ENCODE data around the gene IL1RAPL2.
"Not testable (repeated sequence)": the region's sequence is repeated elsewhere in the genome, so short reads cannot be mapped to it uniquely, and the experiment has no call there.

The IL1RAPL2 gene

DNA sequence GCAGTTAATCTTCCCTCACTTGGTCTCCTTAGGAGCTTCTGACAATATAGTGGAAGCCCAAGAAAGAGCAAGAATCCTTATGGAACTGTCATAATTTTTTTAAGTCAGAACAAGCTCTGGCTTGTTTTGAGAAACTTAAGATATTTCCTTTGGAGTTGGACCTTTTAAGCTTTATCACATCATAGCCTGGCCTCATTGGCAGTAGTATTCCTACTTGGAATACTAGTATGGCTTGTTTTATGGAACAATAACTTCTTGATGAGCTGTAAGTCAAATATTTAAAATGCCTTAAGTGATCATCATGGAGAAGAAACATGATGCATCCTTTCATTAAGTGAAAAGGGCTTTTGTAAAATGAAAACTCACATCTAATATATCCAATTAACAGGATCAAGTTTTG lies 1178.3 kb downstream of the IL1RAPL2 start:
- DNase-seq, result no peak

DNA sequence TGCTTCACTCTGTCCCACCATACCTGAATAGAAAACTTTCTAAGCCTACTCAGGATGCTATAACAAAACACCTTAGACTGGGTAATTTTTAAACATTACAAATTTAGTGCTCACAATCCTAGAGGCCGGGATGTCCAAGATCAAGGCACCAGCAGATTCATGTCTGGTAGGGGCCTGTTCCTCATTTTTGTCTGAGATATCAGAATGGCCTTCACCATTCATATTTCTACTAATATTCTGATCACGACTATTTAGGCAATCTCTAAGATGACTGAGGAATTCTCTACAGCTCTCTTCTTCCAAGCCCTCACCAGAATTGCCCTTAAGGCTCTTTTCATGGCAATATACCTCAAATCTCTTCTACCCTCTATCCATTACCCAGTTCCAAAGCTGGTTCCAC lies 1178.9 kb downstream of the IL1RAPL2 start:
- DNase-seq, result no peak

DNA sequence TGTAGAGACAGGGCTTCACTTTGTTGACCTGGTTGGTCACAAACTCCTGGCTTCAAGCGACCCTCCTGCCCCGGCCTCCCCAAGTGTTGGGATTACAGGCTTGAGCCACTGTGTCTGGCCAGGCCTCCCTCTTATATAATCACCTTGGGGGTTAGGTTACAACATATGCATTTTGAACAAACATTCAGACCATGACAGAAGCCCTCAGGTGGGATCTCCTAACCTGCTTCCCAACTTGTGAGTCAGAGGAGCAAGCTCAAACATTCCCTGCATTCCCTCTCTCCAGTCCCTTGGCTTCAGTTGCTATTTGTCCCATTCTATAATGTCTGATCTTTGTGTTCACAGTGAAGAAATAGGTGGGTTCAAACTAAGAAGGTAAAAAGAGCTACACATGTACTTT lies 1179.9 kb downstream of the IL1RAPL2 start:
- DNase-seq, result no peak

DNA sequence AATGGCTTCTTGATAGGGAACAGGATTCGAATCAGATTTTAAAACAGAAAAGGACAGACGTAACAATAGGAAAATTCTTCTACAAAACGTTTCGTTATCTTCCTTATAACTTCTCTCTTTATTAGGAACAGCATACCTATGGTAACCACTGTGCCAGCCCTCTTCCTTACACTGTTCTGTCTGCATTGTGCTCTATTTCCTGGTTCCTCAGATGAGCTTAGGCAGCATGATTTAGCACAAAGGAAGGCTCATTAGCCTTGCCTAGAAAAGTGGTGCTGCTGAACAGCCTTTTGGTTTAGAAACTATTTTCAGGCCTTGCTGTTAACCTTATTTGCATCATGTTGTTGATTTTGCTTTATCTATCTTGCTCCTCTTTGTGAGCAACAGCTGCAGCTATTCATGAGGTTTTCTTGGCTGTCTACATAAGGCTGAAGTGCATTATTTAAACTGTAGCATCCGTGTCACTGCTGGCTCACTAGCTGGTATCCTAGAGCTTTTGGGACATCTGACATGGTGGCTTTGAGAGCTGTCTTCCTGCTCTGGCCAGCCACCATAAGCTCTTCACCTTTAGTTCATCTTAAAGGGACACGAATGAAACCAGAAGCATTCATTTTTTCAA lies 1186.4 kb downstream of the IL1RAPL2 start:
- DNase-seq, result no peak

DNA sequence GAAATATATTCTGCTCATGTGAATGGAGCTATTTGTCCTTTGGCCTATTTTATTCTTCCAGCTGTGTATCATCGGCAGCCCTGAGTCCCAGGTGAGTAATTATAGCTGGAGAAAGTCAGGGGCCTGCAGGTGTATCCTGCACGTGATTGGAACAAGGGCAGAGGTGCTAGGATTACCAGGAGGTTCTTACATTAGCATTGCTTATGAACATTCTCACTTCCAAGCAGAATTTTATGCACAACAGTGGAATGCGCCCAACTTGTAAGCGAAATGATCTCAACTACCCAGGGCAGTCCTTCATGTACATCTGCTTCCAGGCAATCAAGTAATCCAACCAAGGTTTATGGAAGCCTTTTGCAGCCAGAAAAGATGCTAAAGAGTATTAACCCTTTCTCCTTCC lies 1187.4 kb downstream of the IL1RAPL2 start:
- DNase-seq, result no peak

DNA sequence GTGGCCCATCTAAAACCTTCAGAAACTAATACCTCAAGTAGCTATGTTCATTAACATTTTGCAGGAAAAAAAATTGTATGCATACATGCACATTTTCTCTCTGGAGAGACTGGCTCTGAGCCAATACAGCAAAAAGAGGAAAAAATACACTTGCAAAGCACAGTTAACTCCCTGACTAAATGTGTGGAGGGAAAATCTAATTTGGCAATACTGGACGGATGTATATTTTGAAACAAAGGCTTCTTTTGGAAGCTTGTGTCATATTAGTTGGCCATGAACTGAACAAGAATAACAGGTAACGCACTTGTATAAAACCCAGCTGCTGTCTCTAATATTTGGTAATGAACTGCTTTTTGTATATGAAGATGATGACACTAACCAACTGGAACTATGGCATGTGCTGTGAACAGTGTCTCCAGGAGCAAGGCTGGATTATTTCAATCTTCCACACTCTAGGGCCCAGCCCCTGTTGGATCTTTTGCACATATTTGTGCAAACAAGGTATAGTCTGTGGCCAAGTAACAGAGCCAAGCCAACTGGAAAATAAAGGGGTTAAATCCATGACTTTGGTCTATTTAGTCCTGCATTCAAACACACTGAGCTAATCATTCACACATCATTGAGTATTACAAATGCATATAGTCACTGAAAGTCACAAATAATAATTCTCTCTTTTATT lies 1188.4 kb downstream of the IL1RAPL2 start:
- no peak for DNase-seq

DNA sequence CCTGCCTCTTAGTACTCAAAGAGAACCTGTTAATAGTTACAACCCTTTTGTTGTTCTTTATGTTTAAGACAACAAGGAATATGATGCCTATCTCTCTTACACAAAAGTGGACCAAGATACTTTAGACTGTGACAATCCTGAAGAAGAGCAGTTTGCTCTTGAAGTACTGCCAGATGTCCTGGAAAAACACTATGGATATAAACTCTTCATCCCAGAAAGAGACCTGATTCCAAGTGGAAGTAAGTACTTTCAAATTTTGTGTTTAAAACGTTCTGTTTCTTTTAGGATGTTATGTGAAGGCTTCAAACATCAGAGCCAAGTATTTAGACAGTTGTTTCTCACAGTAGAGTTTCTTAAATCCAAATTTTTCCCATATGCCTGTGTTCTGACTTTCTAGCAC lies 1189.1 kb downstream of the IL1RAPL2 start:
- no peak for DNase-seq

DNA sequence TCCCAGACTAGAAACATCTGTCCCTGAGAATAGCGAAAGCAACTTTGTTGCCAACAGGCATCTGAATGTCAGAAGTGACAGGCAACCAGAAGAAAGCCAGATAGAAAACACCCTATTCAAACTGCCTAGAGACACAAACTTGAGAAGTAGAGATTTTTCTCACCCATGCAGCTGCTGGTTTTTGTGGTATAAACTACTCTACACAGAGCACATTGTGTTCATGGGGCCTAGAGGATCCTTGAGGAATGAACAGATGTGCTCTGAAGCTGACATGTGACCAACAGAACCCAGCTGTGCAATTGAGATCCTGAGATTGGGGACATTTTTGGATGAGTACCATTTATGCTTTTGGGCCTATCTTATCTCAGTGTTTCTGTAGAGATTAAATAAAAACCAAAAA lies 1192.8 kb downstream of the IL1RAPL2 start:
- no peak for DNase-seq

DNA sequence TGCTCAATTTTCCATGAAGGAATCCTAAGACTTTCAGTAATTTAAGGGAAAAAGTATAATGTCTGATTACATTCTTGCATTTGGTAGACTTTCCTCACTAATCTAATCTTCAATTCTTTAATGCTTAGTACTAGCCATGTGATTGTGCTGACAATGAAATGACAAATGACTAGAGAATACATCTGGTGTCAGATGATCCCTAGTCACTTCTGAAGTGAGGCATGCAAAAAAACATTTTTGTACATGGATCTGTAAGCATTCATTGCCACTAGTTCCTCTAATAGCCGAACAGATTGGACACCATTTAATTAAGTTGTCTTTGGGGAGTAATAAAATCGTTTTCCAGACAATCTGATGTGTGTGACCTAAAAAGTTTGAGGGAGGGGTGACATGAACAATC lies 1193.6 kb downstream of the IL1RAPL2 start:
- DNase-seq, result no peak

DNA sequence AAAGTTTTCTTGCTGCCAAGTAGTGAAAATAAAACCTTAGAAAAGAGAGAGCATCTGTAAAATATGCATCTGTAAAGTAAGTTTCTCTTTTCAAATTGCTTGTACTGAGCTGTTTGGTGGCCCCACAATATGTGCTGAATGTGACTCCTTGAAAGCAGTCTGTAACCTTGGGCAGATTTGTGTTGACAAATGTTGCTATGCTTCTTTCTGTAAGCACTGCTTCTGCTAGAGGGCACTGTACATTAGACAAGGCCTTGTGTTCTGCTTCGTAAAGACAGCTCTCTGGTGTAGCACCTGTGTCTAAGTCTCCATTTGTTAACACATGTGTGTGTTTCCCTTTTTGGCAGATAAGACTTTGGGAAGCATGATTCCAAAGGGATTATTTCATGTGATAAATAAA lies 1199.7 kb downstream of the IL1RAPL2 start:
- DNase-seq, result no peak

DNA sequence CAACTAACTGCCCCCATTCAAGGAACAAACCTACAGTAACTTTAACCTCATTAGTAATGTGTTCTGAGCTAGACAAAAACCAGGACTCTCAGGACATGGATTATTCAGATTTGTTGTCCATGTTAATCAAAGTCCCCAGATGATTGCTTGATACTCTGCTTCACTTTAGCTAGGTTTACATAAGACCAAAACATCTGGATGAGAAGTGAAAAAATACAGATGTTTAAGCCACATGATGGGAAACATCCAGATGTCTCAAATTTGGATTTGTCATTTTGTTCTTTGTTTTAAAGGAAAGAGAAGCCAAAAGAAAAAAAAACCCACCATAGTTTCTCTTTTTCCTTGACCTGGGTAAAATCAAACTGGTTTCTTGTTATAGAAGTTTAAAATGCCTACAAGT lies 1207.8 kb downstream of the IL1RAPL2 start:
- DNase-seq, result no peak

DNA sequence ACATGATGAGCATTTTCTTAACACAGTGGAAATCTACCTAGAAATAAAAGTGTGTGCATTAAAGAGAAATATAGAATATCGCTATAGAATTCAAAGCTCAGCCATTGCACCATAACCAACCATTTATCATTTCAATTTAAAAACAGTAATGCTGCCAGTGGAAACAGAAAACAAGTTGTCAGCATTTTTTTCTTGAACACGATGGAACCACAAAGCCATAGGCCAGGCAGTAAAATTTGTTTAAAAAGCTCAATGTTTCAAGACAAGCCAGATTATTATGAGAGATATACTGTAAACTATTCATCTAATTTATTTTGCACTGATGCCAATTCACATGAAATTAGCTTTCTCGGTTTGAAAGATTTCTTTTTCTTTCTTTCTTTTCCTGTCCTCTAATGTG lies 1209.7 kb downstream of the IL1RAPL2 start:
- DNase-seq, result no peak

DNA sequence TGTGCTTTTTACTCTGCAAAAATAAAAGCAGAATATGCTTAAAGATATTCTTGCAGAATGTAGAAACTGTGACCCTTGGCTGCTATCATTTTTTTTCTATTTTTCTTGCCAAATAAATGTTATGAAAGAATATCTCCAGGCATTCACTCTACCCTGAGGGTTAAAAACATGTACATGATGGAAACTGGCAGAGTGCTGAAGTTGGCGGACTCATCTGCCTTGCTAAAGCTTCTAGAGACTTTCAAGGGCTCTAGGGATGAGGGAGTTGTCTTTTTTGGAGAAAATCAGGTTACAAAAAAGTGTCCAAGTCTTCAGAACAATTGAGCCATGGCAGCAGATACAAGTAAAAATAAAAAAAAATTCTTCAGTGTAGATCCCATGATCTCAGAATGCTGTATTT lies 1215.8 kb downstream of the IL1RAPL2 start:
- no peak for DNase-seq

DNA sequence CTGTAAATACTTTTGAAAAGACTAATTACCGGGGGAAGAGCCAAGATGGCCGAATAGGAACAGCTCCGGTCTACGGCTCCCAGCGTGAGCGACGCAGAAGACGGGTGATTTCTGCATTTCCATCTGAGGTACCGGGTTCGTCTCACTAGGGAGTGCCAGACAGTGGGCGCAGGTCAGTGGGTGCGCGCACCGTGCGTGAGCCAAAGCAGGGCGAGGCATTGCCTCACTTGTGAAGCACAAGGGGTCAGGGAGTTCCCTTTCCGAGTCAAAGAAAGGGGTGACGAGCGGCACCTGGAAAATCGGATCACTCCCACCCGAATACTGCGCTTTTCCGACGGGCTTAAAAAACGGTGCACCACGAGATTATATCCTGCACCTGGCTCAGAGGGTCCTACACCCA lies 1230.9 kb downstream of the IL1RAPL2 start:
- DNase-seq, result not testable (repeated sequence)

DNA sequence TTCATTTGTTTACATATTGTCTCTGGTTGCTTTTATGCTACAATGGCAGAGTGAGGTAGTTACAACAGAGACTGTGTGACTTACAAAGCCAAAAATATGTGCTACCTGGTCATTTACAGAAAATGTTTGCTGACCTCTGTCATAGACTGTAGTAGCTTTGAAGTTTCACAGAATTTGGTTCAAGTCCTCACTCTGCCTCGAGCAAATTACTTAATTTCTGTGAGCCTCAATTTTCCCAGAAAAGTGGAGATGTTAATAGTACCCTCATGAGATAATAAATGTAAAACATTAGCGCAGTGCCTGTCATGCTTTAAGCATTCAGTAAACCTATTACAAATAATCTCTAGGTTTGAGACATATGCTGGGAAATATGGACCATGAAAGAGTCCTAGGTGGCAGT lies 1237.9 kb downstream of the IL1RAPL2 start:
- DNase-seq, result no peak

DNA sequence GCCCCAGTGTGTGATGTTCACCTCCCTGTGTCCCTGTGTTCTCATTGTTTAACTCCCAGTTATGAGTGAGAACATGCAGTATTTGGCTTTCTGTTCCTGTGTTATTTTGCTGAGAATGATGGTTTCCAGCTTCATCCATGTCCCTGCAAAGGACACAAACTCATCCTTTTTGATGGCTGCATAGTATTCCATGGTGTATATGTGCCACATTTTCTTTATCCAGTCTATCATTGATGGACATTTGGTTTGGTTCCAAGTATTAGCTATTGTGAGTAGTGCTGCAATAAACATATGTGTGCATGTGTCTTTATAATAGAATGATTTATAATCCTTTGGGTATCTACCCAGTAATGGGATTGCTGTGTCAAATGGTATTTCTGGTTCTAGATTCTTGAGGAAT lies 1239.7 kb downstream of the IL1RAPL2 start:
- not testable (repeated sequence) for DNase-seq

DNA sequence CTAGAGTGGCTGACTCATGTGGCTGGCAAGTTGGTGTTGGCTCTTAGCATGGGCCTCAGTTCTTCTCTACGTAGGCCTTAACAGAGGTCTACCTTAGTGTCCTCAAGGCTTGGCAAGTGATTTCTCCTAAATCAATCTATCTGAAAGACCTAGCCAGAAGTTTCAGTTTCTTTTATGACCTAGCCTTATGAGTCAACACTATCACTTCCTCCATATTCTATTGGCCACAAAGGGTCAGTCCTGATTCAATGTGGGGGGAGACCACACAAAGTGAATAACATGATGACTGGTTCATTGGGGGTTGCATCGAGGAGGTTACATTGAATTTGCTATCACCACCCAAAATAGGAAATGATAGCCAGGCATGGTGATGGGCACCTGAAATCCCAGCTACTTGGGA lies 1250.5 kb downstream of the IL1RAPL2 start:
- no peak for DNase-seq

Measured in NCI-H748 treated with DMSO at 0.1 percent for 48 hours (cell line).